Smooth muscle cell (in vitro differentiated cells): ENCODE results near the gene GPR35. TPM values are rescaled to one million over a fixed set of nuclear protein-coding genes. Genes with fewer than 3 reads are reported as not detected.

Experiments used
- DNase-seq: peaks from one replicate; lab custom pipeline; 2025; ENCODE audit not compliant: unreplicated experiment; lab: John Stamatoyannopoulos, UW
- H2AFZ ChIP-seq: fragments of 200-600 bp; sonication (generic); 2 replicates; pipeline ENCODE4 v1.6.0; 2016; ENCODE audit warnings: antibody characterized with exemption, low read depth, mild to moderate bottlenecking
- H3F3A ChIP-seq: fragments of 200-600 bp; sonication (generic); 2 replicates; pipeline ENCODE4 v1.6.0; 2017; ENCODE audit warnings: antibody characterized with exemption, low read depth
- H3K27ac ChIP-seq: fragments of 200-600 bp; sonication (generic); 2 replicates; pipeline ENCODE4 v1.5.1; 2016; ENCODE audit warnings: low read depth, mild to moderate bottlenecking
- H3K27me3 ChIP-seq: fragments of 200-600 bp; sonication (generic); 2 replicates; pipeline ENCODE4 v1.6.1; 2016; ENCODE audit warnings: low read depth, mild to moderate bottlenecking
- H3K36me3 ChIP-seq: fragments of 200-600 bp; sonication (generic); 2 replicates; pipeline ENCODE4 v1.5.1; 2016; ENCODE audit warnings: low read depth
- H3K4me1 ChIP-seq: fragments of 200-600 bp; sonication (generic); 2 replicates; pipeline ENCODE4 v1.5.1; 2016; ENCODE audit warnings: low read depth
- H3K4me2 ChIP-seq: fragments of 200-600 bp; sonication (generic); 2 replicates; pipeline ENCODE4 v1.6.0; 2016; ENCODE audit warnings: mild to moderate bottlenecking
- H3K4me3 ChIP-seq: fragments of 200-600 bp; sonication (generic); 2 replicates; pipeline ENCODE4 v1.5.1; 2016; ENCODE audit warnings: mild to moderate bottlenecking
- H3K79me2 ChIP-seq: fragments of 200-600 bp; sonication (generic); 2 replicates; pipeline ENCODE4 v1.6.0; 2016; ENCODE audit warnings: low read depth, mild to moderate bottlenecking
- H3K9ac ChIP-seq: fragments of 200-600 bp; sonication (generic); 2 replicates; pipeline ENCODE4 v1.6.0; 2016; ENCODE audit warnings: low read depth
- H3K9me3 ChIP-seq: fragments of 200-600 bp; sonication (generic); replicated peaks from 2 replicates; pipeline ENCODE4 v1.5.1; 2016; ENCODE audit warnings: low read depth
- H4K20me1 ChIP-seq: fragments of 200-600 bp; sonication (generic); 2 replicates; pipeline ENCODE4 v1.6.0; 2016; ENCODE audit warnings: low read depth
- CTCF ChIP-seq: fragments of 200-600 bp; sonication (generic); IDR thresholded peaks from 2 replicates; pipeline ENCODE4 v1.5.1; 2017; ENCODE audit warnings: borderline replicate concordance, mild to moderate bottlenecking, antibody characterized with exemption; ENCODE audit not compliant: insufficient read depth, poor library complexity, severe bottlenecking
- whole genome bisulfite sequencing: methylation state at CpG from one replicate; pipeline ENCODE4 v1.1.7; 2016; ENCODE audit warnings: low lambda C conversion rate; 5-methylcytosine and 5-hydroxymethylcytosine counted together
- polyA plus RNA-seq: library from polyadenylated mRNA; unstranded; fragments of >200 nt; fragmentation: Nextera tagmentation; extraction: Ambion mirVana; gene quantifications from 2 replicates; pipeline ENCODE4 v1.2.1, GENCODE V29; 2016
- total RNA-seq: library from RNA; depleted of rRNA; stranded (reverse); fragments of >200 nt; gene quantifications from 2 replicates; pipeline ENCODE4 v1.2.3, GENCODE V29; 2014

The GPR35 gene
- total and polyA plus RNA-seq, 2 experiments from 2014 or later = 1.3 to 2.1 TPM

GRCh38 chr2:240601061-240601830, 24.0 kb upstream of the GPR35 start:
- no peak for DNase-seq
- Histone ChIP-seq H4K20me1 (peaks cover 6% of the 10 kb centered on the region), H3K27me3 (no peaks in the 10 kb centered on the region), H3F3A (no peaks in the 10 kb centered on the region), H3K4me2 (no peak overlapping the region), H3K4me1 (no peaks in the 10 kb centered on the region), H3K79me2 (no peaks in the 10 kb centered on the region), H3K4me3 (no peak overlapping the region), H3K27ac (no peak overlapping the region), H3K9me3 (no peaks in the 10 kb centered on the region), H3K9ac (no peak overlapping the region), H3K36me3 (no peaks in the 10 kb centered on the region), H2AFZ (no peak overlapping the region)
- TF ChIP-seq CTCF = no peak
- WGBS = 95% methylated on average over 20 of the region's 20 CpGs

- no peak overlapping the region for H3K4me3 ChIP-seq
- no peaks in the 10 kb centered on the region for H3K79me2 ChIP-seq
- TF ChIP-seq CTCF = no peak
- H3K4me1 ChIP-seq = no peaks in the 10 kb centered on the region
- no peak overlapping the region for H3K9ac ChIP-seq
- no peak overlapping the region for H3K4me2 ChIP-seq
- no peaks in the 10 kb centered on the region for H3K36me3 ChIP-seq
- H2AFZ ChIP-seq = no peak overlapping the region
- 96% methylated on average over 11 of the region's 11 CpGs for WGBS
- no peak overlapping the region for H3K27ac ChIP-seq
- H3F3A ChIP-seq = no peaks in the 10 kb centered on the region
- H4K20me1 ChIP-seq = peaks cover 3% of the 10 kb centered on the region
- DNase-seq = no peak
- no peaks in the 10 kb centered on the region for H3K9me3 ChIP-seq
- H3K27me3 ChIP-seq = no peaks in the 10 kb centered on the region
These were observed 23.5 kb upstream of the GPR35 start for GRCh38 chr2:240601831-240602160.

- Histone ChIP-seq H3K36me3 (no peaks in the 10 kb centered on the region), H3K9me3 (no peaks in the 10 kb centered on the region), H3K9ac (no peak overlapping the region), H3K27me3 (no peaks in the 10 kb centered on the region), H3K4me2 (no peak overlapping the region), H3F3A (no peaks in the 10 kb centered on the region), H3K4me1 (no peaks in the 10 kb centered on the region), H3K79me2 (no peaks in the 10 kb centered on the region), H3K27ac (no peak overlapping the region), H4K20me1 (no peaks in the 10 kb centered on the region), H2AFZ (no peak overlapping the region), H3K4me3 (no peak overlapping the region)
- WGBS = 96% methylated on average over 30 of the region's 32 CpGs
- DNase-seq = no peak
- TF ChIP-seq CTCF = no peak
These were observed 22.8 kb upstream of the GPR35 start for GRCh38 chr2:240602266-240603050.
